SK-N-SH treated with all-trans-retinoic acid at 6 μM for 48 hours (cell line): ENCODE results near the gene CDC42.

Source experiments
- ATAC-seq: fragments of 200-7000 bp; cut with Tn5 transposase; 3 replicates; pipeline ENCODE4 v1.9.1; 2020; ENCODE audit warnings: mild to moderate bottlenecking, moderate library complexity
- ARNTL ChIP-seq: fragments of 450-650 bp; formaldehyde crosslinking; IDR thresholded peaks from 2 replicates; pipeline ENCODE4 v1.5.0; 2020; ENCODE audit warnings: low read depth, mild to moderate bottlenecking, moderate library complexity, borderline replicate concordance
- BACH2 ChIP-seq: fragments of 250-450 bp; sonication (Bioruptor Pico); IDR thresholded peaks from 2 replicates; pipeline ENCODE4 v1.9.0; 2021; ENCODE audit warnings: mild to moderate bottlenecking, borderline replicate concordance
- CREB5 ChIP-seq: fragments of 250-450 bp; sonication (Bioruptor Pico); IDR thresholded peaks from 2 replicates; pipeline ENCODE4 v1.5.1; 2020; ENCODE audit warnings: low read depth, mild to moderate bottlenecking, moderate library complexity
- CSDC2 ChIP-seq: fragments of 250-450 bp; sonication (Bioruptor Pico); IDR thresholded peaks from 2 replicates; pipeline ENCODE4 v1.5.0; 2020; ENCODE audit warnings: mild to moderate bottlenecking, moderate library complexity
- CSRNP3 ChIP-seq: fragments of 250-450 bp; sonication (Bioruptor Pico); IDR thresholded peaks from 2 replicates; pipeline ENCODE4 v1.5.1; 2021; ENCODE audit warnings: mild to moderate bottlenecking, moderate library complexity
- ESRRG ChIP-seq: fragments of 250-450 bp; sonication (Bioruptor Pico); IDR thresholded peaks from 2 replicates; pipeline ENCODE4 v1.6.1; 2021; ENCODE audit warnings: mild to moderate bottlenecking
- GLIS3 ChIP-seq: fragments of 250-450 bp; sonication (Bioruptor Pico); IDR thresholded peaks from 2 replicates; pipeline ENCODE4 v1.5.0; 2020; ENCODE audit warnings: mild to moderate bottlenecking, moderate library complexity
- ISL1 ChIP-seq: fragments of 250-450 bp; sonication (Bioruptor Pico); IDR thresholded peaks from 2 replicates; pipeline ENCODE4 v2.1.2; 2022; ENCODE audit warnings: mild to moderate bottlenecking, moderate library complexity
- OSR1 ChIP-seq: fragments of 250-450 bp; sonication (Bioruptor Pico); IDR thresholded peaks from 2 replicates; pipeline ENCODE4 v1.8.0; 2022; ENCODE audit warnings: moderate library complexity, mild to moderate bottlenecking, inconsistent platforms
- PATZ1 ChIP-seq: fragments of 250-450 bp; sonication (Bioruptor Pico); IDR thresholded peaks from 2 replicates; pipeline ENCODE4 v1.8.0; 2020; ENCODE audit warnings: mild to moderate bottlenecking, moderate library complexity, borderline replicate concordance
- POU6F1 ChIP-seq: fragments of 250-450 bp; sonication (Bioruptor Pico); IDR thresholded peaks from 2 replicates; pipeline ENCODE4 v1.8.0; 2021; ENCODE audit warnings: low read depth, mild to moderate bottlenecking, moderate library complexity, borderline replicate concordance
- PPARA ChIP-seq: fragments of 250-450 bp; sonication (Bioruptor Pico); IDR thresholded peaks from 2 replicates; pipeline ENCODE4 v1.5.0; 2020; ENCODE audit warnings: mild to moderate bottlenecking, borderline replicate concordance
- RARB ChIP-seq: fragments of 250-450 bp; sonication (Bioruptor Pico); IDR thresholded peaks from 2 replicates; pipeline ENCODE4 v1.8.0; 2021; ENCODE audit warnings: mild to moderate bottlenecking, moderate library complexity
- SNAI2 ChIP-seq: fragments of 250-450 bp; sonication (Bioruptor Pico); IDR thresholded peaks from 2 replicates; pipeline ENCODE4 v1.5.0; 2020; ENCODE audit warnings: mild to moderate bottlenecking, moderate library complexity
- TCF4 ChIP-seq: fragments of 250-450 bp; sonication (Bioruptor Pico); IDR thresholded peaks from 2 replicates; pipeline ENCODE4 v1.8.0; 2021; ENCODE audit warnings: mild to moderate bottlenecking, moderate library complexity, borderline replicate concordance
- TOX ChIP-seq: fragments of 250-450 bp; sonication (Bioruptor Pico); IDR thresholded peaks from 2 replicates; pipeline ENCODE4 v1.8.0; 2021; ENCODE audit warnings: mild to moderate bottlenecking, moderate library complexity, borderline replicate concordance
- ZC3H10 ChIP-seq: fragments of 250-450 bp; sonication (Bioruptor Pico); IDR thresholded peaks from 2 replicates; pipeline ENCODE4 v1.5.1; 2021; ENCODE audit warnings: mild to moderate bottlenecking, moderate library complexity
- ZFP3 ChIP-seq: fragments of 250-450 bp; sonication (Bioruptor Pico); IDR thresholded peaks from 2 replicates; pipeline ENCODE4 v1.5.0; 2020; ENCODE audit warnings: mild to moderate bottlenecking, moderate library complexity
- ZFP30 ChIP-seq: fragments of 450-650 bp; formaldehyde crosslinking; IDR thresholded peaks from 2 replicates; pipeline ENCODE4 v1.5.0; 2022; ENCODE audit warnings: mild to moderate bottlenecking, moderate library complexity
- ZNF565 ChIP-seq: fragments of 450-650 bp; formaldehyde crosslinking; conservative IDR thresholded peaks from 2 replicates; pipeline ENCODE4 v1.5.0; 2020; ENCODE audit warnings: low read depth, mild to moderate bottlenecking, moderate library complexity
- ZNF70 ChIP-seq: fragments of 450-650 bp; formaldehyde crosslinking; IDR thresholded peaks from 2 replicates; pipeline ENCODE4 v1.5.0; 2020; ENCODE audit warnings: mild to moderate bottlenecking, moderate library complexity
- ZNF8 ChIP-seq: fragments of 450-650 bp; formaldehyde crosslinking; IDR thresholded peaks from 2 replicates; pipeline ENCODE4 v1.5.0; 2020; ENCODE audit warnings: mild to moderate bottlenecking, moderate library complexity

Gene CDC42

GRCh38 chr1:22056936-22057335, 4.4 kb downstream of the CDC42 start:
- TF ChIP-seq TOX (CRISPR knock-in tag) (no peak), ARNTL (CRISPR knock-in tag) (no peak), TCF4 (no peak), CSRNP3 (CRISPR knock-in tag) (no peak), SNAI2 (CRISPR knock-in tag) (no peak), GLIS3 (CRISPR knock-in tag) (no peak), RARB (CRISPR knock-in tag) (no peak), BACH2 (no peak), OSR1 (CRISPR knock-in tag) (no peak), POU6F1 (CRISPR knock-in tag) (no peak), ZNF8 (CRISPR knock-in tag) (no peak), CSDC2 (CRISPR knock-in tag) (no peak), ZFP3 (CRISPR knock-in tag) (no peak), ZNF70 (no peak), ZFP30 (CRISPR knock-in tag) (no peak)
- no peak for ATAC-seq

- TF ChIP-seq BACH2 (no peak), ZNF70 (no peak), SNAI2 (CRISPR knock-in tag) (no peak), ZNF565 (CRISPR knock-in tag) (no peak), ISL1 (CRISPR knock-in tag) (no peak), ZFP30 (CRISPR knock-in tag) (no peak), ZC3H10 (CRISPR knock-in tag) (no peak), PPARA (CRISPR knock-in tag) (no peak), GLIS3 (CRISPR knock-in tag) (no peak), OSR1 (CRISPR knock-in tag) (no peak)
- no peak for ATAC-seq
Measured at GRCh38 chr1:22057861-22058260, 5.4 kb downstream of the CDC42 start.

GRCh38 chr1:22064751-22065402, 12.4 kb downstream of the CDC42 start:
- peak; percentile 51; the same call in 2 of the 3 replicates for ATAC-seq
- TF ChIP-seq ESRRG (CRISPR knock-in tag) (no peak), ISL1 (CRISPR knock-in tag) (peak; percentile 69)

GRCh38 chr1:22071511-22071910, 19.0 kb downstream of the CDC42 start:
- ATAC-seq, result no peak
- TF ChIP-seq SNAI2 (CRISPR knock-in tag), result no peak
- TF ChIP-seq TCF4, result no peak
- no peak for TF ChIP-seq BACH2
- TF ChIP-seq CREB5 (CRISPR knock-in tag), result no peak
- no peak for TF ChIP-seq ZFP30 (CRISPR knock-in tag)
- no peak for TF ChIP-seq ZC3H10 (CRISPR knock-in tag)
- TF ChIP-seq GLIS3 (CRISPR knock-in tag), result no peak
- no peak for TF ChIP-seq PPARA (CRISPR knock-in tag)
- TF ChIP-seq RARB (CRISPR knock-in tag), result no peak
- no peak for TF ChIP-seq ZNF8 (CRISPR knock-in tag)
- no peak for TF ChIP-seq CSDC2 (CRISPR knock-in tag)
- no peak for TF ChIP-seq CSRNP3 (CRISPR knock-in tag)
- TF ChIP-seq PATZ1, result no peak
- no peak for TF ChIP-seq TOX (CRISPR knock-in tag)
- no peak for TF ChIP-seq OSR1 (CRISPR knock-in tag)
- no peak for TF ChIP-seq ESRRG (CRISPR knock-in tag)
- TF ChIP-seq, all 23 proteins: peak for 0
